Activated CD4-positive, alpha-beta T cell treated with anti-CD3 and anti-CD28 coated beads for 48 hours (primary cell): ENCODE data around the gene SPEG.

Experiments
- DNase-seq: peaks from one replicate; pipeline ENCODE4 v3.0.0-alpha.2; 2020

SPEG gene

GRCh38 chr2:219483451-219484342, 49.1 kb downstream of the SPEG start:
- no peak for DNase-seq

DNA sequence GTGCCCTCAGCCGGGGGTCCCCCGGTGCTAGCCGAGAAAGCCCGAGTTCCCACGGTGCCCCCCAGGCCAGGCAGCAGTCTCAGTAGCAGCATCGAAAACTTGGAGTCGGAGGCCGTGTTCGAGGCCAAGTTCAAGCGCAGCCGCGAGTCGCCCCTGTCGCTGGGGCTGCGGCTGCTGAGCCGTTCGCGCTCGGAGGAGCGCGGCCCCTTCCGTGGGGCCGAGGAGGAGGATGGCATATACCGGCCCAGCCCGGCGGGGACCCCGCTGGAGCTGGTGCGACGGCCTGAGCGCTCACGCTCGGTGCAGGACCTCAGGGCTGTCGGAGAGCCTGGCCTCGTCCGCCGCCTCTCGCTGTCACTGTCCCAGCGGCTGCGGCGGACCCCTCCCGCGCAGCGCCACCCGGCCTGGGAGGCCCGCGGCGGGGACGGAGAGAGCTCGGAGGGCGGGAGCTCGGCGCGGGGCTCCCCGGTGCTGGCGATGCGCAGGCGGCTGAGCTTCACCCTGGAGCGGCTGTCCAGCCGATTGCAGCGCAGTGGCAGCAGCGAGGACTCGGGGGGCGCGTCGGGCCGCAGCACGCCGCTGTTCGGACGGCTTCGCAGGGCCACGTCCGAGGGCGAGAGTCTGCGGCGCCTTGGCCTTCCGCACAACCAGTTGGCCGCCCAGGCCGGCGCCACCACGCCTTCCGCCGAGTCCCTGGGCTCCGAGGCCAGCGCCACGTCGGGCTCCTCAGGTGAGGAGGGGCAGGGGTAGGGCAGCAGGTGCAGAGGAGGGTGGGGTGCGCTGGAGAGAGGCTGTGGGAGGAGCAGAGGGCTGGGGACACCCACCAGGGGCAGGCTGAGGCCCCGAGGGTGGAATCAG, 49.9 kb downstream of the SPEG start:
- no peak for DNase-seq

DNA sequence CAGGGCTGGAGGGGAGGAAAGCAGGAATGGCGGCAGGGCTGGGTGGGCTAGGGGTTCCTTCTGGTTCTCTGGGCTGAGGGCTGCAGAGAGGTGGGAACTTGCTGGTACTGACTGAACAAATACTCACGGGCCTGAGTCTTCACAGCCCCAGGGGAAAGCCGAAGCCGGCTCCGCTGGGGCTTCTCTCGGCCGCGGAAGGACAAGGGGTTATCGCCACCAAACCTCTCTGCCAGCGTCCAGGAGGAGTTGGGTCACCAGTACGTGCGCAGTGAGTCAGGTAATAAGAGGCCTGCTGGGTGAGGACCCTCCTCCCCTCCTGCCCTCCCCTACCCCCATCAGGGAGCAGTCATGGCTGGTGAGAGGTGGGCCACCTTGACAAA, 50.5 kb downstream of the SPEG start:
- no peak for DNase-seq

- no peak for DNase-seq
Measured at GRCh38 chr2:219486380-219486959, 51.8 kb downstream of the SPEG start.

DNA sequence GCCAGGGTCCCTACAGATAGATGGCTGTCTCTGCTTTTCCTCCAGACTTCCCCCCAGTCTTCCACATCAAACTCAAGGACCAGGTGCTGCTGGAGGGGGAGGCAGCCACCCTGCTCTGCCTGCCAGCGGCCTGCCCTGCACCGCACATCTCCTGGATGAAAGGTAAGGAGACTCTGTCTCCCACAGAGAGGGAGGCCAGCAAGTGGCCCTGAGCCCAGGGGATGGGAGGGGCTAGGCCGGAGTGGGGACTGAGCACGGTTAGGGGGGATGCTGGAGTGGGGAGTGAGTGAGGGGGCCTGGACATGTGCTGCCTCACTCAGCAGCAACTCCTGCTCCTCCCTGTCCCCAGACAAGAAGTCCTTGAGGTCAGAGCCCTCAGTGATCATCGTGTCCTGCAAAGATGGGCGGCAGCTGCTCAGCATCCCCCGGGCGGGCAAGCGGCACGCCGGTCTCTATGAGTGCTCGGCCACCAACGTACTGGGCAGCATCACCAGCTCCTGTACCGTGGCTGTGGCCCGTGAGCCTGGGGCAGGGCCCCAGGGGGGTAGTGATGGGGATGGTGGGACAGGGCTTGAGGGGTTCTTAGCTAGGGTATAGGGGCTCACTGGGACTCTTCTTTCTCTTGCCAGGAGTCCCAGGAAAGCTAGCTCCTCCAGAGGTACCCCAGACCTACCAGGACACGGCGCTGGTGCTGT, 53.7 kb downstream of the SPEG start:
- no peak for DNase-seq

- no peak for DNase-seq
Measured at GRCh38 chr2:219488844-219489194, 54.2 kb downstream of the SPEG start.

- no peak for DNase-seq
Measured at GRCh38 chr2:219489315-219489714, 54.7 kb downstream of the SPEG start.

DNA sequence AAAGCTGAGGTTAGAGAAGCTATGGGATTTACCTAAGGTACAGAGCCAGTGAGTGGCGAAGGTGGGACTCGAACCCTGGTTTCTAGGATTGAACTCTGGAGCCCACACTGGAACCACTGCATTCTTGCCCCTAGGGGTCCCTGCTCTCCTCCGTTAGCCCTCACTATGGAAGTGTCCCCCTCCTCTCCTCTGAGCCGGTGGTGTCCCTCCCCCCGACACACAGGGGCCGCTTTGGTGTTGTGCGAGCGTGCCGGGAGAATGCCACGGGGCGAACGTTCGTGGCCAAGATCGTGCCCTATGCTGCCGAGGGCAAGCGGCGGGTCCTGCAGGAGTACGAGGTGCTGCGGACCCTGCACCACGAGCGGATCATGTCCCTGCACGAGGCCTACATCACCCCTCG, 55.5 kb downstream of the SPEG start:
- DNase-seq = no peak

DNA sequence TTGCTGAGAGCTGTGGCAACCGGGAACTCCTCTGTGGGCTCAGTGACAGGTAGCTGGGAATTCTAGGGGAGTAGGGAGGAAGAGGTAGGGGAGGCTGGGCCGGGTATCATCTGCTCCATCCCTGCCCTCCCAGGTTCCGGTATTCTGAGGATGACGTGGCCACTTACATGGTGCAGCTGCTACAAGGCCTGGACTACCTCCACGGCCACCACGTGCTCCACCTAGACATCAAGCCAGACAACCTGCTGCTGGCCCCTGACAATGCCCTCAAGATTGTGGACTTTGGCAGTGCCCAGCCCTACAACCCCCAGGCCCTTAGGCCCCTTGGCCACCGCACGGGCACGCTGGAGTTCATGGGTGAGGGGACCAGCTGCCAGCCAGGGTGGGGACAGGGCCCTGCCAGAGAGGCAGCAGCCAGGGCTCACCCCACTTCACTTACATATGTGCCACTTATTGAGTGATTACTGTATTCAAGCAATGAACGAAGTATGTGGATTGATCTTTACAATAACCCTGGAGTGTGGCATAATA, 56.0 kb downstream of the SPEG start:
- DNase-seq = no peak

DNA sequence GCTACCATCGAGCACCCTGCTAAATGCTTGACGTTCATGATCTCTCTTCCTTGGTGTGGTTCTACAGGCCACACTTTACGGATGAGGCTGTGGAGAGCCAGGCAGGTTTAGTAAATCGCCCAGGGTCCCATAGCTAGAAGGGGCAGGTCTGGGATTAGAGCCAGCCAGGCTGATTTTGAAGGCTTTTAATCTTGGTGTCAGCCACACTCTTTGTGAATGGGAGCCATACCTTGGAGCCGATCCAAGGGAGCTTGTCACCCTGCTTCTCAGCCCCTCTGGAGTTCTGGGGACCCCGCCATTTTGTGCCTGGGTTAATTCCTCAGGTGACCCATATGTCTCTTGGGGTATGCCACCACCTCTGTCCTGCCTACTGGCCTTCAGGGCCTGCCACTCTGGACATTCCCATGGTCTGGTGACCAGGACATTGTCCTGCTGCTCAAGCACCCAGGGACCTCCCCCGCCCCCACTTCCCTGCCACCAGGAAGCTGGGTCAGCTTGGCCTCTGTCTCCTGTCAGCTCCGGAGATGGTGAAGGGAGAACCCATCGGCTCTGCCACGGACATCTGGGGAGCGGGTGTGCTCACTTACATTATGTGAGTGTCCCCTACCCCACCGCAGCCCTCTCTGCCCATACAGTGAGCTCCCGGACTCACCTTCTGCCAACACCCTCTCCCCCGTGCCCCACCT, 56.8 kb downstream of the SPEG start:
- DNase-seq = no peak

- DNase-seq = no peak
Measured at GRCh38 chr2:219492575-219492974, 57.9 kb downstream of the SPEG start.

GRCh38 chr2:219493086-219493485, 58.4 kb downstream of the SPEG start:
- no peak for DNase-seq

DNA sequence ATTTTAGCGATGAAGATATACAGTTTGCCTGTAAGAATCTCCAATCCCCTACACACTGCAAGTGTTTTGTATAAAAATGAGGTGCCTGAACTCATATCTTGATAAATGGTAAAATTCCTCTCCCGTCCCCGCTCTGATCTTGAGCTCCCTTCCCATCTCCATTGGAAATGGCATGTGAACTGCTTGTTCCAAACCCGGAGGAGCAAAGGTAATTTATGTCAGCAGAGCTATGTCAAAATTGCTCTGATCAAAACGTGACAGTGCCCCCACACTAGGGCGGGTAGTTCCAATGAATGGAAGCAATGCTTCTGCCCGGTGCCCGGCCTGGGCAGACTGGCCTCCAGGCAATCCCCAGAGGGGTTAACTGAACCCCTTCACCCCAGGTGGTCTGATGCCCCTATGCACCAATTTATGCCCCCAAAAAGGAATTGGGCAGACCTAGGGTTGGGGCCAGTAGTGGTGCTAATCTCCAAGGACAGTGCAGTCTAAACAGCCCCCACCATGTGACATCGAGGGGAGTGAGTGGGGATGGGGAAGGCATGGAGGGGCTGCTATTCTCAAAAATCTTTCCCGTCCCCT, 60.4 kb downstream of the SPEG start:
- DNase-seq = no peak

GRCh38 chr2:219495531-219496122, 61.0 kb downstream of the SPEG start:
- DNase-seq = peak; percentile 77

DNA sequence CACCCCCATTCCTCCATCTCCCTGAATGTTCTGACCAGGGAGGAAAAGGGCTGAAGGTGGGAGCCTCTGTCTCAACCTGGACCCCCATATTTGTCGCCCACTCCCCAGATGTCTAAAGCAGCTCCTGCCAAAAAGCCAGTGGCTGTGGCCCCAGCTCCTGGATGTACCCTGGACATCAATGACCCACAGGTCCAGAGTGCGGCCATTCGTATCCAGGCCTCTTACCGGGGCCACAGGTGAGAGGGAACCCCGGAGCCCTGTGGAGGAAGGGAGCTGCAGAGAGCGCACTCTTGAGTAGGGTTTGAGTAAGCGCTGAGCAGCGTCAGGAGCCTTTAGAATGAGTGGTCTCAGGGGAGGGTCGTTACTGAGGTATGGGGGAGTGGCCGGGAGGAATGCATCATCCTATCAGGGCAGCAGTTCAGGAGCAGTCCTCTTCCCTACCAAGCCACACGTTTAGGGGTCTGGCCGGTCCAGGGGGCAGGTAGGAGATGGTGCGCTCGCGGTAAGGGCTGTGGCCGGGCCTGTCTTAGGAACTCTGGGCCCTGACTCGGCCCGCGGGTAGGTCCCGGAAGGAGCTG, 61.7 kb downstream of the SPEG start:
- DNase-seq = no peak

- no peak for DNase-seq
Measured at GRCh38 chr2:219496825-219497494, 62.3 kb downstream of the SPEG start.

- DNase-seq = peak; percentile 30
Measured at GRCh38 chr2:219497495-219498279, 63.0 kb downstream of the SPEG start.

GRCh38 chr2:219498280-219499057, 63.8 kb downstream of the SPEG start, which contains the start of gene GMPPA:
Gene GMPPA (plus strand): TSS chr2:219498891. CDS start chr2:219499976, 1,085 bp downstream.
- peak; percentile 95 for DNase-seq

DNA sequence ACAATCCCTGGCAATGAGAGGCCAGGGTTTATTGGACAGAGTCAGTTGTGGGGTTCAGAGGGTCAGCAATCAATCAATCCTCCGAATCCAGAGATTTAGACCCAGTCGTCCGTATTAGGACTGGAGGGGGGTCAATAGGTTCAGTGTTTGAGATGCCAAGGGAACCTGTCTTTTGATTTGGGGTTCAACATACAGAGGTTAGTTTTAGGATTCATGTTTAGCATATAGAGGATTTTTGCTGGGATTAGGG, 64.3 kb downstream of the SPEG start:
- DNase-seq = no peak
